GM21381 (cell line): ENCODE data around the gene VSIR.

Source experiments
- ATAC-seq: cut with Tn5 transposase; IDR thresholded peaks from one replicate; pipeline ENCODE4 v1.9.1; 2021; ENCODE audit warnings: mild to moderate bottlenecking, moderate library complexity; ENCODE audit not compliant: unreplicated experiment

Gene VSIR

GRCh38 chr10:71773221-71773971 lies at the start of gene VSIR:
Gene VSIR, minus strand, starts transcription at chr10:71773520. Its CDS starts 81 bp downstream, at chr10:71773439.
- peak; percentile 44 for ATAC-seq

DNA sequence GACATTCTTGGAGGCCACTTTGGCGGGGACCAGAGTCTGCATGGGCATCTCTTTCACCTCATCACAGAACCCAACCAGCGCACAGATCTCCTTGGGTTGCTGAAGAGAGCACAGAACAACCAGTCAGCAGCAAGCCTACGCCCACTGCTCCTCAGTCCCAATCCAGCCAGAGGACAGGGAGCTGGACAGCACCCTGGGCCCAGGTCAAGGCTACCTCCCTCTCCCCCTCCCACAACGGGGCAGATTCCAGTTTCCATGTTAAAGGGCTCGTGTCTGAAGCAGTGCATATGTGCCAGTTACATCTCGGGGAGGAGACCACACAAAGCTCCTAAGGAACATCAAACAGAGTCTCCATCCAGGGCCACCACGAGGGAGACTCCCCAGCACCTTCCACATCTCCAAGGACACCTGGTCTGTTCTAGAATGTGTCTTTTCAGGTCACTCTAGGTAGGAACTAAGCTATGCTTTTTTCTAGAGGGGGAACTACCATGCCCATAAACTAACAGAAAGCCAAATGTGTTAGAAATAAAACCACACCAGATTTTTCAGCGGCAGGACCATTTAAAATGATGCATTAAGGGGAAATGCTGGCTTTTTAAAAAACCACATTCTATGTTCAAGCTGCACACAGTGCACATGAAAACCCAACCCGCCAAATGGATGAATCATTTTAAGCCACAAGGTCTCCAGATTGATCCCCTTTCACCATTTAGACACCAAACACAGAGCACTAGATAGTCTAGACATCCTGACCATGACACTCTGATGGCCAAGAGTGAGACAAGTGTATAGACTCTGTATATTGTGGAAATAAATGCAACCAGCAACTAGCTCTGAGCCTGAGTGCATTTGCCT lies 48.8 kb upstream of the VSIR start:
- ATAC-seq = no peak

GRCh38 chr10:71820966-71821365 lies 47.6 kb upstream of the VSIR start:
- no peak for ATAC-seq

GRCh38 chr10:71819985-71820384 lies 46.7 kb upstream of the VSIR start:
- ATAC-seq = no peak

DNA sequence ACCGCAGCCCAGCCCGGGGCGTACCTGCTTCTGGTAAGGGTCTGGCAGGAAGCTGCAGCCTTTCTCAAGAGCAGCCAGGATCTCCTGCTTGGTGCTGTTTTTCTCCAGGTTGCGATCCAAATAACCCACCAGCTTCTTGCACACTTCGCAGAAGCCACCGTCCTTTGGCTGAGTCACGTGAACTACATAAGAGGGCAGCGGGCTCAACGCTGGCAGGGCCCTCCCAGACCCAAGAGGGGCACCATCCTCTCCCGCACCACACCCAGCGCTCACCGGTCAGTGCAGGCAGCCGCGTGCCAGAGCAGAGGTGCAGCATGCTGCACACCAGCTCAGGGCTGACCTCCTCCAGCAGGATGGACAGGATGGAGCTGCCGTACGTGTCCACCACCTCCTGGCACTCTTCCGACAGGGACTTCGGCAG lies 46.1 kb upstream of the VSIR start:
- ATAC-seq = no peak

DNA sequence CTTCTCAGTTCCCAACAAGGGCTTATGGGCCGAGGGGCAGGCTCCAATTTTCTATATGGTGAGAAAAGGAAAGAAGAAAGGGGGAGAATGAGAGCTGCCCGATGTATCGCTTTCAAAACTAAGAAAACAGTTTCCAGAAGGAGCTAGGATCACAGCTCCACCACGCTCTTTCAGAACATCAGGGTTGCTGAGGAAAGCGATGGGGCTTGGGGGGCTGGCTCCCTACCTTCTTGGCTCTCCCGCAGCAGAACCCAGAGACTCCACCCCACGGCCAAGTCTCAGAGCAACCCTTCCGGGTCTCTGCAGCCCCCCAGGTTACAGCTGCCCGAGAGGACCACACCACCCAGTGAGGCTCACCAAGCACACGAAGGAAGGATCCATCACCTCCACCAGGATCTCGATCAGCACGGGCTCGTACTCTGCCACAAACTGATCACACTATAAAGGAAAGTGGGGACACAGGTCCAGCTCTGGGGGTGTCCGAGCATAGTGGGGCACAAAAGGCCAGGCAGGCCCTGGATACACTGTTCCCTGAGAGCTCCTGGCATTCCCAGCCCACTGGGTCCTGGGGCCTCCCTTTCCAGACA lies 45.4 kb upstream of the VSIR start:
- no peak for ATAC-seq

GRCh38 chr10:71817831-71818655 lies 44.7 kb upstream of the VSIR start:
- ATAC-seq = no peak

GRCh38 chr10:71816936-71817618 lies 43.8 kb upstream of the VSIR start:
- ATAC-seq = no peak

DNA sequence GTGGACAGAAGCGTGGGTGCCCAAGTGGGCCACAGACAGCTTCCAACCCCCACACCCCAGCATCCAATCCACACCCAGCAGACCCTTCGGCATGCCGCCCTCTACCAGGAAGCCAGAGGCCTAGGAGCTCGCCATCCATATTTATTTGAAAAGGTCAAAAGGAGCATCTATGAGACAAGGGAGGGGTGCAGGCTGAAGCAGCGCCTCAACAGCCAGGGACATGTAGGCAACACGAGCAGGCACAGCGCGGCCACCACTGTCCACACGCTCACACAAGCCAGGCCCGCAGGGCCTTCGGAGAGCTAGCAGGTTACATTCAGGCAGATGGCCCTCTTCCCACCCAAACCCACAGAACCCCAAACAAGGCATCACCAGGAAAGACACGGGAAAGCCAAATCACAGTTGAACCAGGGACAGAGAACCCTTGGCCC lies 43.1 kb upstream of the VSIR start:
- ATAC-seq = no peak

DNA sequence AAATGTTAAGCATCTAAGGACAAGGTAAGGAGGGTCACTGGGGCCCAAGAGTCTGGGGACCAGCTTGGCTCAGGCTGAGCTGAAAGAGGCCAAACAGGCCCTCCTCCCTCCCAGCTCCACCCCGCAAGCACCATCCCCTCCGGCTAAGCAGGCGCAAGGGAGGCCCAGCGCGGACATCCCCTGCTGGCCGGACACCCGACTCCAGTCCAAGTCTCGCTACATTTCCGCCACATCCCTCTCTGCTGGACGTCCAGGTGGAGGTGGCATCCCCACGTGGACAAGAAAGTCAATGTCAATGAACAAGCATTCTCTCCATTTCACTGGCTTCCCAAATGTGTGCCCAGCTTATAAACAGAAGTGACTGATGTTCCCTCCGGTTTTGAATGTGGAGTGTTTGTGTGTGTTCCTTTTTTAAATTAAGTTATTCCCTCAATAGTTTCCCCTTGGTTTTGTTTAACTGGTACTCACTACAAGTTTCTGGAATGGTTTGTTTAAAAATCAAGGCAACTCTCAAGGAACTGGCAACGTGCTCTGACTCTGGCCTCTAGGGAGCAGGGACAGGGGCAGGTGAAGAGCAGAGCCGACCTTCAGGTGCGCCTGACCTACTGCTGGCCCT lies 42.3 kb upstream of the VSIR start:
- ATAC-seq = no peak

DNA sequence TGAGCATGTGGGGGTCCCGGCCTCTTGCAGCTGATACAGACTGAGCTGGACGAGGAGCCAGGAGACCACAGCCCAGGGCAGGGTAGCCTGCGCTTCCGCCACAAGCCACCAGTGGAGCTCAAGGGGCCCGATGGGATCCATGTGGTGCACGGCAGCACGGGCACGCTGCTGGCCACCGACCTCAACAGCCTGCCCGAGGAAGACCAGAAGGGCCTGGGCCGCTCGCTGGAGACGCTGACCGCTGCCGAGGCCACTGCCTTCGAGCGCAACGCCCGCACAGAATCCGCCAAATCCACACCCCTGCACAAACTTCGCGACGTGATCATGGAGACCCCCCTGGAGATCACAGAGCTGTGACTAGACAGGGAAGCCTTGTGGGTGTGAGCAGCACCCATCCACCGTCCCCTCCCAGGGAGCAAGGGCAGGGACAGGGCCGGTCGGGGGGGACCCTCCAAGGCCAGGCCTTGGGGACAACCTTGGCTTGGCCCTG lies 41.6 kb upstream of the VSIR start:
- ATAC-seq = no peak

- ATAC-seq = no peak
Measured at GRCh38 chr10:71812913-71813590, 39.7 kb upstream of the VSIR start.

GRCh38 chr10:71812016-71812912 lies 38.9 kb upstream of the VSIR start:
- ATAC-seq = peak; percentile 71

- no peak for ATAC-seq
Measured at GRCh38 chr10:71811351-71811750, 38.0 kb upstream of the VSIR start.

GRCh38 chr10:71810048-71810750 lies 36.9 kb upstream of the VSIR start:
- no peak for ATAC-seq

- no peak for ATAC-seq
Measured at GRCh38 chr10:71809628-71810027, 36.3 kb upstream of the VSIR start.
